MCF 10A (cell line): ENCODE measurements around the gene RIPOR3. TPM values are rescaled to one million over a fixed set of nuclear protein-coding genes. Genes with fewer than 3 reads are reported as not detected.

Experiments used
- BruUV-seq: library from RNA; stranded (reverse); fragments of 400-500 nt; replicated peaks from 2 replicates; lab custom pipeline; 2021; lab: Mats Ljungman, UMichigan
- CTCF ChIA-PET: fragments of 300-600 bp; sonication (Branson Sonifier 250); formaldehyde crosslinking; extraction: SDS; loops from one replicate; lab custom pipeline; 2021; ENCODE audit warnings: antibody characterized with exemption, inconsistent platforms; lab: Yijun Ruan, JAX
- POLR2A ChIA-PET: fragments of 300-600, 350-650 bp; sonication (Branson Sonifier 250); formaldehyde crosslinking; extraction: SDS; loops from one replicate; lab custom pipeline; 2020; ENCODE audit warnings: antibody characterized with exemption, inconsistent platforms; lab: Yijun Ruan, JAX
- DNase-seq: peaks from one replicate; pipeline ENCODE4 v3.0.0-alpha.2; 2018; ENCODE audit not compliant: unreplicated experiment
- H3K27ac Mint-ChIP-seq: one replicate; pipeline ENCODE4 v1.8.0; 2022; ENCODE audit warnings: mild to moderate bottlenecking, low read depth, mixed read lengths; ENCODE audit not compliant: unreplicated experiment
- H3K27me3 Mint-ChIP-seq: one replicate; pipeline ENCODE4 v1.8.0; 2022; ENCODE audit warnings: mixed read lengths; ENCODE audit not compliant: insufficient read depth, unreplicated experiment
- H3K36me3 Mint-ChIP-seq: one replicate; pipeline ENCODE4 v1.8.0; 2022; ENCODE audit warnings: mild to moderate bottlenecking, moderate library complexity, mixed read lengths; ENCODE audit not compliant: insufficient read depth, unreplicated experiment
- H3K4me1 Mint-ChIP-seq: one replicate; pipeline ENCODE4 v1.8.0; 2022; ENCODE audit warnings: mixed read lengths; ENCODE audit not compliant: insufficient read depth, unreplicated experiment
- H3K4me3 Mint-ChIP-seq: one replicate; pipeline ENCODE4 v1.8.0; 2022; ENCODE audit warnings: mild to moderate bottlenecking, moderate library complexity, mixed read lengths; ENCODE audit not compliant: unreplicated experiment
- H3K9me3 Mint-ChIP-seq: one replicate; pipeline ENCODE4 v1.8.0; 2022; ENCODE audit warnings: mixed read lengths; ENCODE audit not compliant: unreplicated experiment
- CTCF ChIP-seq: fragments of 200-600 bp; IDR thresholded peaks from one replicate; pipeline ENCODE4 v1.8.0; 2022; ENCODE audit warnings: antibody characterized with exemption, mild to moderate bottlenecking; ENCODE audit not compliant: unreplicated experiment
- intact Hi-C: fragments of 100-400 bp; cut with micrococcal nuclease; formaldehyde crosslinking; loops from 2 replicates; pipeline ENCODE4 v1.14.1; 2022
- total RNA-seq: library from RNA; stranded (reverse); gene quantifications from 2 replicates; pipeline ENCODE4 v1.2.3, GENCODE V29; 2022

Gene RIPOR3
- total RNA-seq, 1 experiment from 2014 or later = not detected

- BruUV-seq = no TSS peak
- ChIA-PET POLR2A (interaction anchor here (0.5 kb wide), 1 partner anchor 18 kb away, joined by 3 read pairs; no protein-coding TSS in a partner anchor), CTCF (interaction anchor here (1.0 to 3.9 kb wide), 4 partner anchors 49 to 81 kb away, joined by 3 to 19 read pairs (median 8); no protein-coding TSS in a partner anchor)
- Mint-ChIP-seq H3K4me3 (no peak overlapping the region), H3K4me1 (peaks cover 5% of the 10 kb centered on the region), H3K27ac (no peak overlapping the region), H3K36me3 (peaks cover 7% of the 10 kb centered on the region), H3K9me3 (no peaks in the 10 kb centered on the region), H3K27me3 (no peaks in the 10 kb centered on the region)
- no peak for TF ChIP-seq CTCF
- DNase-seq = no peak
- intact Hi-C loops = no loop called here
These were observed 23.0 kb downstream of the RIPOR3 start for GRCh38 chr20:50668326-50668725.

- ChIA-PET CTCF (interaction anchor here (0.7 to 3.9 kb wide), 8 partner anchors 16 to 124 kb away, joined by 3 to 19 read pairs (median 3); no protein-coding TSS in a partner anchor), POLR2A (interaction anchor here (1.0 to 1.2 kb wide), 3 partner anchors 15 to 79 kb away, joined by 3 to 4 read pairs (median 3); no protein-coding TSS in a partner anchor)
- Mint-ChIP-seq H3K4me1 (peaks cover 9% of the 10 kb centered on the region), H3K36me3 (peaks cover 7% of the 10 kb centered on the region), H3K9me3 (no peaks in the 10 kb centered on the region), H3K27ac (no peak overlapping the region), H3K4me3 (no peak overlapping the region), H3K27me3 (no peaks in the 10 kb centered on the region)
- no peak for DNase-seq
- TF ChIP-seq CTCF = no peak
- BruUV-seq = no TSS peak
- intact Hi-C loops = no loop called here
These were observed 24.5 kb downstream of the RIPOR3 start for GRCh38 chr20:50666709-50667298.

GRCh38 chr20:50664254-50664653 lies 27.1 kb downstream of the RIPOR3 start:
- peak overlapping the region; percentile 53 for H3K27ac Mint-ChIP-seq

More at GRCh38 chr20:50664254-50664653, 27.1 kb downstream of the RIPOR3 start:
- POLR2A ChIA-PET = interaction anchor here (1.5 to 7.7 kb wide), 2 partner anchors 67 to 68 kb away, joined by 3 to 104 read pairs; partner anchors contain the start of gene PARD6B
- H3K9me3 Mint-ChIP-seq = no peaks in the 10 kb centered on the region
- peaks cover 5% of the 10 kb centered on the region for H3K36me3 Mint-ChIP-seq
- DNase-seq = no peak
- CTCF ChIA-PET = interaction anchor here (0.7 to 4.0 kb wide), 12 partner anchors 14 to 130 kb away, joined by 3 to 71 read pairs (median 4); no protein-coding TSS in a partner anchor
- no peak for TF ChIP-seq CTCF
- no peak overlapping the region for H3K4me3 Mint-ChIP-seq
- H3K4me1 Mint-ChIP-seq = peaks cover 21% of the 10 kb centered on the region
- intact Hi-C loops = no loop called here
- BruUV-seq = no TSS peak
- no peaks in the 10 kb centered on the region for H3K27me3 Mint-ChIP-seq
